MM.1S (cell line): ENCODE results near the gene TGM3.

Source experiments
- DNase-seq: peaks from one replicate; pipeline ENCODE4 v3.0.0-alpha.2; 2015
- H2AFZ ChIP-seq: fragments of 300-600 bp; sonication (generic); 2 replicates; pipeline ENCODE4 v1.6.0; 2016; ENCODE audit warnings: antibody characterized with exemption, low read length
- H3F3A ChIP-seq: fragments of 300-600 bp; sonication (generic); 2 replicates; pipeline ENCODE4 v1.6.1; 2016; ENCODE audit warnings: mild to moderate bottlenecking, antibody characterized with exemption, low read length, moderate library complexity, mixed read lengths; ENCODE audit not compliant: insufficient read depth
- H3K27ac ChIP-seq: fragments of 300-600 bp; sonication (generic); 2 replicates; pipeline ENCODE4 v1.5.1; 2016; ENCODE audit warnings: mild to moderate bottlenecking, low read length
- H3K27me3 ChIP-seq: fragments of 300-600 bp; sonication (generic); replicated peaks from 2 replicates; pipeline ENCODE4 v1.6.0; 2016; ENCODE audit warnings: low read length; ENCODE audit not compliant: insufficient read depth
- H3K36me3 ChIP-seq: fragments of 300-600 bp; sonication (generic); replicated peaks from 2 replicates; pipeline ENCODE4 v1.6.1; 2016; ENCODE audit warnings: mild to moderate bottlenecking, low read length, mixed read lengths; ENCODE audit not compliant: insufficient read depth
- H3K4me1 ChIP-seq: fragments of 300-600 bp; sonication (generic); 2 replicates; pipeline ENCODE4 v1.6.1; 2016; ENCODE audit warnings: low read length, mixed read lengths
- H3K4me2 ChIP-seq: fragments of 300-600 bp; sonication (generic); 2 replicates; pipeline ENCODE4 v1.6.0; 2016; ENCODE audit warnings: low read depth, low read length
- H3K4me3 ChIP-seq: fragments of 300-600 bp; sonication (generic); 2 replicates; pipeline ENCODE4 v1.5.1; 2016; ENCODE audit warnings: low read length, mixed read lengths
- H3K79me2 ChIP-seq: fragments of 300-600 bp; sonication (generic); 2 replicates; pipeline ENCODE4 v1.6.1; 2016; ENCODE audit warnings: mixed run types, low read length, mixed read lengths
- H3K9ac ChIP-seq: fragments of 300-600 bp; sonication (generic); 2 replicates; pipeline ENCODE4 v1.6.1; 2016; ENCODE audit warnings: low read length, mixed read lengths
- H3K9me2 ChIP-seq: fragments of 300-600 bp; sonication (generic); replicated peaks from 2 replicates; pipeline ENCODE4 v1.6.1; 2016; ENCODE audit warnings: mild to moderate bottlenecking, low read length, mixed read lengths; ENCODE audit not compliant: insufficient read depth
- H3K9me3 ChIP-seq: fragments of 300-600 bp; sonication (generic); replicated peaks from 2 replicates; pipeline ENCODE4 v1.6.1; 2016; ENCODE audit warnings: mild to moderate bottlenecking, low read length, mixed read lengths; ENCODE audit not compliant: insufficient read depth
- H4K20me1 ChIP-seq: fragments of 300-600 bp; sonication (generic); 2 replicates; pipeline ENCODE4 v1.6.1; 2016; ENCODE audit warnings: mild to moderate bottlenecking, low read length, moderate library complexity, mixed read lengths; ENCODE audit not compliant: insufficient read depth
- EZH2 ChIP-seq: fragments of 300-600 bp; sonication (generic); optimal IDR thresholded peaks from 2 replicates; pipeline ENCODE3; 2017; ENCODE audit warnings: low read depth, mild to moderate bottlenecking, antibody characterized with exemption, low read length, mixed read lengths
- EZH2phosphoT487 ChIP-seq: fragments of 300-600 bp; sonication (generic); IDR thresholded peaks from 2 replicates; pipeline ENCODE4 v1.6.1; 2018; ENCODE audit warnings: antibody characterized with exemption, low read length
- TF ChIP-seq, protein P1 (sequence below): fragments of 300-600 bp; sonication (generic); IDR thresholded peaks from 2 replicates; pipeline ENCODE4 v1.5.1; 2016; ENCODE audit warnings: antibody characterized with exemption, low read length, mixed read lengths

Gene TGM3

DNA sequence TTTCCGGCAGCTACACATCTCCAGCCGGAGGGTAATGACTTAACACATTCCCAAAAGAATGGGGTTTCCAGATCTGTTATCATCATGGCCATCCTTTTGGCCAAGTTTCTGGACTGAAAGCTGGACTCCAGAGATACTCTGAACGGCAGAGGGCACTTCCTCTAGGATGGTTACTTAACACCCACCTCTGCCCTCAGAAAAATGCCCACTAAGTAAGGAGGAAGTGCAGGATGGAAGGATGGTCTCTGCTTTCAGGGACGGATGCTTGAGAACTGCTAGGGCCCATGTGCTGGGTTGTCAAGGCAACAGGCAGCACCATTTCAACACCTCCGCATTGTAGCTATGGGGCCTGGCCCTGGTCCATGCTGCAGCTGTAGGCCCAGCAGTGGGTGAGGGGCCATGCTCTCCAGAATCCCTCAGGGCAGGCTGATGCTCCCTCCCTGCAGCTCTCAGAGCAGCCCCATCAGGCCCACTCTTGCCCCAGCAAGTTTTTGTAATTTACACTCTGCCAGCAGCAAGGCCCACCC, 16.5 kb upstream of the TGM3 start:
- H3K27ac ChIP-seq, result no peak overlapping the region
- TF ChIP-seq EZH2 (no peak), EZH2phosphoT487 (no peak)
- TF ChIP-seq, protein P1, sequence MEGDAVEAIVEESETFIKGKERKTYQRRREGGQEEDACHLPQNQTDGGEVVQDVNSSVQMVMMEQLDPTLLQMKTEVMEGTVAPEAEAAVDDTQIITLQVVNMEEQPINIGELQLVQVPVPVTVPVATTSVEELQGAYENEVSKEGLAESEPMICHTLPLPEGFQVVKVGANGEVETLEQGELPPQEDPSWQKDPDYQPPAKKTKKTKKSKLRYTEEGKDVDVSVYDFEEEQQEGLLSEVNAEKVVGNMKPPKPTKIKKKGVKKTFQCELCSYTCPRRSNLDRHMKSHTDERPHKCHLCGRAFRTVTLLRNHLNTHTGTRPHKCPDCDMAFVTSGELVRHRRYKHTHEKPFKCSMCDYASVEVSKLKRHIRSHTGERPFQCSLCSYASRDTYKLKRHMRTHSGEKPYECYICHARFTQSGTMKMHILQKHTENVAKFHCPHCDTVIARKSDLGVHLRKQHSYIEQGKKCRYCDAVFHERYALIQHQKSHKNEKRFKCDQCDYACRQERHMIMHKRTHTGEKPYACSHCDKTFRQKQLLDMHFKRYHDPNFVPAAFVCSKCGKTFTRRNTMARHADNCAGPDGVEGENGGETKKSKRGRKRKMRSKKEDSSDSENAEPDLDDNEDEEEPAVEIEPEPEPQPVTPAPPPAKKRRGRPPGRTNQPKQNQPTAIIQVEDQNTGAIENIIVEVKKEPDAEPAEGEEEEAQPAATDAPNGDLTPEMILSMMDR, result no peak

GRCh38 chr20:2280082-2280481, 15.7 kb upstream of the TGM3 start:
- Histone ChIP-seq H3K4me1 (no peaks in the 10 kb centered on the region), H4K20me1 (no peaks in the 10 kb centered on the region), H3K4me2 (no peak overlapping the region), H3K27me3 (no peaks in the 10 kb centered on the region), H3K9ac (no peak overlapping the region), H3K79me2 (no peaks in the 10 kb centered on the region), H3K36me3 (no peaks in the 10 kb centered on the region), H3K27ac (no peak overlapping the region), H2AFZ (no peak overlapping the region), H3K4me3 (no peak overlapping the region), H3F3A (no peaks in the 10 kb centered on the region), H3K9me2 (no peaks in the 10 kb centered on the region), H3K9me3 (no peaks in the 10 kb centered on the region)
- no peak for TF ChIP-seq EZH2
- TF ChIP-seq EZH2phosphoT487, result no peak
- TF ChIP-seq, protein P1, result no peak
- DNase-seq, result no peak

More for the DNA sequence above, 16.5 kb upstream of the TGM3 start:
- no peak for DNase-seq
- Histone ChIP-seq H3K79me2 (no peaks in the 10 kb centered on the region), H3K27me3 (no peaks in the 10 kb centered on the region), H3K9ac (no peak overlapping the region), H3K9me3 (no peaks in the 10 kb centered on the region), H4K20me1 (no peaks in the 10 kb centered on the region), H2AFZ (no peak overlapping the region), H3K4me1 (no peaks in the 10 kb centered on the region), H3K4me3 (no peak overlapping the region), H3K36me3 (no peaks in the 10 kb centered on the region), H3K9me2 (no peaks in the 10 kb centered on the region), H3K4me2 (no peak overlapping the region), H3F3A (no peaks in the 10 kb centered on the region)

GRCh38 chr20:2281563-2281962, 14.2 kb upstream of the TGM3 start:
- H3K27me3 ChIP-seq, result no peaks in the 10 kb centered on the region
- no peak overlapping the region for H3K4me2 ChIP-seq
- no peak overlapping the region for H2AFZ ChIP-seq
- H3K27ac ChIP-seq, result no peak overlapping the region
- TF ChIP-seq, protein P1, result no peak
- no peak for TF ChIP-seq EZH2
- TF ChIP-seq EZH2phosphoT487, result no peak
- H3K79me2 ChIP-seq, result no peaks in the 10 kb centered on the region
- no peak overlapping the region for H3K4me3 ChIP-seq
- H3K4me1 ChIP-seq, result no peaks in the 10 kb centered on the region
- no peaks in the 10 kb centered on the region for H3K36me3 ChIP-seq
- H3F3A ChIP-seq, result no peaks in the 10 kb centered on the region
- no peaks in the 10 kb centered on the region for H4K20me1 ChIP-seq
- no peaks in the 10 kb centered on the region for H3K9me3 ChIP-seq
- H3K9ac ChIP-seq, result no peak overlapping the region
- no peak for DNase-seq
- H3K9me2 ChIP-seq, result no peaks in the 10 kb centered on the region
